AG09309 (cell line): Measurements from ENCODE around the gene GPC3.
"Not testable (repeated sequence)": the region's sequence is repeated elsewhere in the genome, so short reads cannot be mapped to it uniquely, and the experiment has no call there.

Experiments
- DNase-seq: peaks from one replicate; pipeline ENCODE4 v3.0.0-alpha.2; 2010; ENCODE audit warnings: low read depth
- H3K4me3 ChIP-seq: 2 replicates; pipeline ENCODE4 v1.5.1; 2011; ENCODE audit warnings: mild to moderate bottlenecking, low read depth, low read length, moderate library complexity; ENCODE audit not compliant: control insufficient read depth
- TF ChIP-seq, protein P1 (sequence below): IDR thresholded peaks from 2 replicates; pipeline ENCODE4 v1.5.1; 2011; ENCODE audit warnings: mild to moderate bottlenecking, low read depth, low read length, inconsistent platforms; ENCODE audit not compliant: insufficient read depth, control insufficient read depth; ENCODE audit errors: missing control alignments

The GPC3 gene

GRCh38 chrX:134020910-134021309 lies 35.5 kb upstream of the GPC3 start:
- DNase-seq: no peak
- no peak overlapping the region for H3K4me3 ChIP-seq
- TF ChIP-seq, protein P1, sequence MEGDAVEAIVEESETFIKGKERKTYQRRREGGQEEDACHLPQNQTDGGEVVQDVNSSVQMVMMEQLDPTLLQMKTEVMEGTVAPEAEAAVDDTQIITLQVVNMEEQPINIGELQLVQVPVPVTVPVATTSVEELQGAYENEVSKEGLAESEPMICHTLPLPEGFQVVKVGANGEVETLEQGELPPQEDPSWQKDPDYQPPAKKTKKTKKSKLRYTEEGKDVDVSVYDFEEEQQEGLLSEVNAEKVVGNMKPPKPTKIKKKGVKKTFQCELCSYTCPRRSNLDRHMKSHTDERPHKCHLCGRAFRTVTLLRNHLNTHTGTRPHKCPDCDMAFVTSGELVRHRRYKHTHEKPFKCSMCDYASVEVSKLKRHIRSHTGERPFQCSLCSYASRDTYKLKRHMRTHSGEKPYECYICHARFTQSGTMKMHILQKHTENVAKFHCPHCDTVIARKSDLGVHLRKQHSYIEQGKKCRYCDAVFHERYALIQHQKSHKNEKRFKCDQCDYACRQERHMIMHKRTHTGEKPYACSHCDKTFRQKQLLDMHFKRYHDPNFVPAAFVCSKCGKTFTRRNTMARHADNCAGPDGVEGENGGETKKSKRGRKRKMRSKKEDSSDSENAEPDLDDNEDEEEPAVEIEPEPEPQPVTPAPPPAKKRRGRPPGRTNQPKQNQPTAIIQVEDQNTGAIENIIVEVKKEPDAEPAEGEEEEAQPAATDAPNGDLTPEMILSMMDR: no peak

- no peak for DNase-seq
- TF ChIP-seq, protein P1: no peak
- no peak overlapping the region for H3K4me3 ChIP-seq
Measured at GRCh38 chrX:134019567-134020206, 34.3 kb upstream of the GPC3 start.

DNA sequence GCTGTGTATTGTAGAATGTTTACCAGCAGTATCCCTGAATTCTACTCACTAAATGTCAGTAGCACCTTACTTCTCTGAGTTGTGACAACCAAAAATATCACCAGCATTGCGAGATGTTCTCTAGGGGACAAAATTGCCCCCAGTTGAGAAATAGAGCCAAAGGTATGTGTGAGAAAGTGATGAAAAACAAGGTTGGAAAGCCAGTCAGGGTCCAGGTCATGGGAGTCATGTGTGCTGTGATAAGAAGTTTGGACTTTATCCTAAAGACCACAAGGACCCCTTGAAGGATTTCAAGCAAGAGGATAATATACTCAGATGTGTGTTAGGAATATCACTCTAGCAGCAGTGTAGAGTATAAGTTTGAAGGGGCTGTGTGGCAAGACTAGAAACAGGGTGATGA lies 30.9 kb upstream of the GPC3 start:
- DNase-seq, H3K4me3 ChIP-seq: not testable (repeated sequence)

GRCh38 chrX:134015510-134015909 lies 30.1 kb upstream of the GPC3 start:
- not testable (repeated sequence) for DNase-seq, H3K4me3 ChIP-seq

DNA sequence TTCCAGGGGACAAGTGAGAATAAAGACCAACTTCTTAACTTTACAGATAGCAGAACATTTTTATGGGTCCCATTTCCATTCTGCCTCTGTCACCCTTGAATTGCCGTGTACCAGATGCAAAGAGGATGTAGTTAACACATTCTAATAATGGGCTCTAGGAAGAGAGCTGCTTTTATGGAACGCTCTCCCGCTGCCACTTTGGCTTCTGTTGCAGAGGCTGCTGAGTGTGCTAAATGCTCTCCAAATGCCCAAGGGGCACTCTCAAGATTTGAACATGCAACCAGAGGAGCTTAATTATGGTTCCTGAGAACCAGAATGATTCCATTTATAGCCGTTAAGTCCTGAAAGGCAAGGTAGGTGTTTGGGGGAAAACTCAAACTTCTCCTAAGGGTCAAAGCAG lies 28.1 kb upstream of the GPC3 start:
- no peak overlapping the region for H3K4me3 ChIP-seq
- TF ChIP-seq, protein P1: no peak
- DNase-seq: no peak

DNA sequence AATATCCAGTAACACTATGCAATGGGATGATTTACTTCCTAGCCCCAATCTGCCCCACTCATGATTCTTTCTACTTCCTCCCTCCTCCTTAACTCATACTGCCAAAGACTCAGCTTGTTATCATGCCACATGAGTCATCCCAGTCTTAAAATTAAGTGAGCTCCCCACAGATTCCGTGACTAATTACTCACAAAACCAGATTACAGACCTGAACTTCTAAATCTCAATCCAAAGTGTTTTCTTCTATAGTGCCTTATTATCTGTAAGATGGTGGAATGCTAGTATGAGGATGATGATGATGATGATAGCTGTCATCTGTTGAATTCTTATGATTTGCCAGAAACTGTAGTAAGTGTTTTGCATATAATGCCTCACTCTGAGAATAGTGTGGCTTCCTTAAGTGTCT lies 27.7 kb upstream of the GPC3 start:
- no peak for DNase-seq
- H3K4me3 ChIP-seq: no peak overlapping the region
- TF ChIP-seq, protein P1: no peak

DNA sequence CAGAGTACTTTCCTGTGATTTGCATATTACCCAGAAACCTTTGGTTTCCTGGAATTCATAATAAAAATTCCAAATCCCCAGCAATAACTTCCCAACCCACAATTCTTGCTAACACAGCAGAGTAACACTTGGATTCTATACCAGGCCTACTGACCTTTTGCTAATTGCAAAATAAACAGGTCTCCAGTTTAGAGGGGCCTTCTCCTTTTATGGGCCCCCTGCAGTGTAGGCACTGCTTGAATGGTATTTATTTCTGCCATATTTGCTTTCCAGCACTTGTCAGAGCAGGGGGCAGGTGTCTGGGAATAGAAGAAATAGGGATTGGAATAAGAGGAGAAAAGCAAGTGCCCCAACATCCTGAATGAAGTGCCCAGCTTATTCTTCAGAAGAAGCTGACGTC lies 25.3 kb upstream of the GPC3 start:
- H3K4me3 ChIP-seq: no peak overlapping the region
- no peak for DNase-seq
- TF ChIP-seq, protein P1: no peak

DNA sequence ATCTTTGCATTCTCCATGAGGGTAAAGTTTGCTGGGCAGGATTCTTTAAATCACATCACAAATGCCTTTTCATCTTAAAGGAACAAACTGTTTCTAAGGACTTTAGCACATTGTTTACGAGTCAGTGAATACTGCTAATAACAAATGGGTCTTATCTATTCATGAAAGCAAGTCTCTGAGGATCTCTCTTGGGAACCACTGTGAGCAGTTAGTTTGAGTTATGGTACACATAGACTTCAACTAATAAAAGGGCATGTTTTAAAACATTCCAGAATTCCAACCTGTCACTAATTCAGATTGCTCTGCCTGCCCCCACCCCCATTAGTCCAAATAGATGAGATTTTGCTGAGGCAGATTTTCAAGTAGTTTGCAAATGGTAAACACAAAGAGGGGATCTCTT lies 22.3 kb upstream of the GPC3 start:
- no peak overlapping the region for H3K4me3 ChIP-seq
- no peak for DNase-seq
- TF ChIP-seq, protein P1: no peak
